K562 (cell line): Measurements from ENCODE around the gene NEU1. TPM values are rescaled to one million over a fixed set of nuclear protein-coding genes. Genes with fewer than 3 reads are reported as not detected.

Source experiments
- BRD4 ChIP-seq: fragments of 200-600 bp; sonication (generic); IDR thresholded peaks from 2 replicates; pipeline ENCODE4 v1.6.1; 2017; ENCODE audit warnings: inconsistent platforms
- CHD1 ChIP-seq: fragments of 200-600 bp; sonication (generic); IDR thresholded peaks from one replicate; pipeline ENCODE4 v1.6.1; 2012; ENCODE audit warnings: mild to moderate bottlenecking, moderate library complexity, low read length, inconsistent platforms
- DPF2 ChIP-seq: fragments of 450-650 bp; IDR thresholded peaks from 2 replicates; pipeline ENCODE4 v1.6.1; 2016
- GATAD2B ChIP-seq: fragments of 450-650 bp; IDR thresholded peaks from 2 replicates; pipeline ENCODE4 v1.6.1; 2017; ENCODE audit warnings: mild to moderate bottlenecking, borderline replicate concordance
- GTF2A2 ChIP-seq: IDR thresholded peaks from 2 replicates; pipeline ENCODE4 v1.6.1; 2016; ENCODE audit warnings: mild to moderate bottlenecking, missing genetic modification characterization, missing compliant biosample characterization
- HNRNPK ChIP-seq: fragments of 200-400 bp; formaldehyde crosslinking; IDR thresholded peaks from one replicate; pipeline ENCODE4 v1.6.1; 2018; ENCODE audit warnings: mild to moderate bottlenecking, low read depth, low read length; ENCODE audit not compliant: poor library complexity, severe bottlenecking
- KHSRP ChIP-seq: fragments of 450-650 bp; IDR thresholded peaks from 2 replicates; pipeline ENCODE4 v1.6.1; 2017
- MCM3 ChIP-seq: fragments of 450-650 bp; IDR thresholded peaks from 2 replicates; pipeline ENCODE4 v1.6.1; 2016
- MTA2 ChIP-seq: fragments of 450-650 bp; IDR thresholded peaks from 2 replicates; pipeline ENCODE4 v1.6.1; 2016; ENCODE audit warnings: low read depth
- SAFB2 ChIP-seq: fragments of 200-400 bp; formaldehyde crosslinking; IDR thresholded peaks from 2 replicates; pipeline ENCODE4 v1.6.1; 2018; ENCODE audit warnings: borderline replicate concordance, low read length, low read depth, moderate library complexity; ENCODE audit not compliant: severe bottlenecking
- SMAD4 ChIP-seq: fragments of 250-450 bp; sonication (Bioruptor Pico); conservative IDR thresholded peaks from 2 replicates; pipeline ENCODE4 v1.8.0; 2021; ENCODE audit warnings: inconsistent platforms, mild to moderate bottlenecking, moderate library complexity
- SMARCA4 ChIP-seq: fragments of 450-650 bp; IDR thresholded peaks from 2 replicates; pipeline ENCODE4 v1.6.1; 2016
- SRSF7 ChIP-seq: fragments of 200-400 bp; formaldehyde crosslinking; optimal IDR thresholded peaks from 2 replicates; pipeline ENCODE3; 2017; ENCODE audit warnings: mild to moderate bottlenecking, low read depth, low read length
- TEAD4 ChIP-seq, 2 experiments: sonication (generic) in 1 of 2; formaldehyde crosslinking in 1 of 2; IDR thresholded peaks; 2 replicates each; pipeline versions ENCODE4 v1.6.1 to v1.8.0; 2012 to 2022; ENCODE audit warnings: borderline replicate concordance in 1 of 2, inconsistent platforms in 1 of 2, low read length in 1 of 2, mild to moderate bottlenecking in 1 of 2, missing genetic modification reagents in 1 of 2
- XRCC4 ChIP-seq: IDR thresholded peaks from one replicate; pipeline ENCODE4 v1.6.1; 2011; ENCODE audit not compliant: insufficient read depth, insufficient read length; ENCODE audit errors: extremely low read depth
- ZBTB7A ChIP-seq: IDR thresholded peaks from 2 replicates; pipeline ENCODE4 v1.6.1; 2011; ENCODE audit warnings: low read depth, mild to moderate bottlenecking, low read length, moderate library complexity, borderline replicate concordance; ENCODE audit not compliant: control insufficient read depth
- ZFX ChIP-seq: sonication (generic); formaldehyde crosslinking; IDR thresholded peaks from 2 replicates; pipeline ENCODE4 v1.8.0; 2022; ENCODE audit warnings: mild to moderate bottlenecking, missing genetic modification reagents, moderate library complexity
- ZNF124 ChIP-seq: sonication (generic); formaldehyde crosslinking; IDR thresholded peaks from 2 replicates; pipeline ENCODE4 v1.8.1; 2022; ENCODE audit warnings: missing genetic modification reagents
- ZNF511 ChIP-seq: sonication (generic); formaldehyde crosslinking; IDR thresholded peaks from 2 replicates; pipeline ENCODE4 v1.8.0; 2022; ENCODE audit warnings: mild to moderate bottlenecking, missing genetic modification reagents
- polyA plus RNA-seq, 8 experiments: library from polyadenylated mRNA; depleted of rRNA in 4 of 8; stranded (reverse) in 5 of 8; unstranded in 3 of 8; fragments of >200 nt; fragmentation: Nextera tagmentation in 2 of 8; fragmentation: Illumina TruSeq in 1 of 8; extraction: Ambion mirVana in 2 of 8; extraction: Trizol in 1 of 8; gene quantifications; 2 replicates each; pipeline versions ENCODE4 v1.2.1 to v1.2.3, GENCODE V29; 2011 to 2014; ENCODE audit warnings: inconsistent platforms in 1 of 8, missing spikeins in 1 of 8
- total RNA-seq, 7 experiments: library from RNA; depleted of rRNA in 6 of 7; stranded (reverse); fragments of >200 nt in 6 of 7; fragmentation: Illumina TruSeq in 2 of 7; extraction: Trizol in 2 of 7; gene quantifications; 2 replicates each; pipeline versions ENCODE4 v1.2.1 to v1.2.3, GENCODE V29; 2011 to 2021; ENCODE audit warnings: low replicate concordance in 1 of 7
- TF ChIP-seq, protein P1 (sequence below): fragments of 450-650 bp; IDR thresholded peaks from 2 replicates; pipeline ENCODE4 v1.7.1; 2018; ENCODE audit warnings: mild to moderate bottlenecking, low read depth; ENCODE audit not compliant: partially characterized antibody
- TF ChIP-seq, protein P2 (sequence below): sonication (generic); formaldehyde crosslinking; IDR thresholded peaks from 2 replicates; pipeline ENCODE4 v1.8.1; 2022; ENCODE audit warnings: missing genetic modification reagents
- TF ChIP-seq, protein P3 (sequence below): fragments of 250-450 bp; sonication (Bioruptor Pico); IDR thresholded peaks from 2 replicates; pipeline ENCODE4 v1.5.0; 2020; ENCODE audit warnings: mild to moderate bottlenecking
- TF ChIP-seq, protein P4 (sequence below): IDR thresholded peaks from 2 replicates; pipeline ENCODE4 v1.6.1; 2012; ENCODE audit warnings: low read depth, low read length, improper control_type of control experiment, borderline replicate concordance

NEU1 gene
- total and polyA plus RNA-seq, 9 of the 15 experiments (the other 6 are each of a cell fraction or from before 2014, with no cell fraction given) = 14.8 to 67.8 (median 51.0) TPM

- no peak for TF ChIP-seq GATAD2B
- TF ChIP-seq SMARCA4 = no peak
- TF ChIP-seq ZNF511 (CRISPR knock-in tag) = no peak
- TF ChIP-seq SAFB2 = no peak
- no peak for TF ChIP-seq ZNF124
- TF ChIP-seq, protein P1, sequence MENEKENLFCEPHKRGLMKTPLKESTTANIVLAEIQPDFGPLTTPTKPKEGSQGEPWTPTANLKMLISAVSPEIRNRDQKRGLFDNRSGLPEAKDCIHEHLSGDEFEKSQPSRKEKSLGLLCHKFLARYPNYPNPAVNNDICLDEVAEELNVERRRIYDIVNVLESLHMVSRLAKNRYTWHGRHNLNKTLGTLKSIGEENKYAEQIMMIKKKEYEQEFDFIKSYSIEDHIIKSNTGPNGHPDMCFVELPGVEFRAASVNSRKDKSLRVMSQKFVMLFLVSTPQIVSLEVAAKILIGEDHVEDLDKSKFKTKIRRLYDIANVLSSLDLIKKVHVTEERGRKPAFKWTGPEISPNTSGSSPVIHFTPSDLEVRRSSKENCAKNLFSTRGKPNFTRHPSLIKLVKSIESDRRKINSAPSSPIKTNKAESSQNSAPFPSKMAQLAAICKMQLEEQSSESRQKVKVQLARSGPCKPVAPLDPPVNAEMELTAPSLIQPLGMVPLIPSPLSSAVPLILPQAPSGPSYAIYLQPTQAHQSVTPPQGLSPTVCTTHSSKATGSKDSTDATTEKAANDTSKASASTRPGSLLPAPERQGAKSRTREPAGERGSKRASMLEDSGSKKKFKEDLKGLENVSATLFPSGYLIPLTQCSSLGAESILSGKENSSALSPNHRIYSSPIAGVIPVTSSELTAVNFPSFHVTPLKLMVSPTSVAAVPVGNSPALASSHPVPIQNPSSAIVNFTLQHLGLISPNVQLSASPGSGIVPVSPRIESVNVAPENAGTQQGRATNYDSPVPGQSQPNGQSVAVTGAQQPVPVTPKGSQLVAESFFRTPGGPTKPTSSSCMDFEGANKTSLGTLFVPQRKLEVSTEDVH = no peak
- TF ChIP-seq DPF2 = no peak
- TF ChIP-seq MTA2 = no peak; the same call in 1 of the 2 replicates
- TF ChIP-seq SMAD4 (CRISPR knock-in tag) = no peak
- no peak for TF ChIP-seq HNRNPK
- TF ChIP-seq, protein P2, sequence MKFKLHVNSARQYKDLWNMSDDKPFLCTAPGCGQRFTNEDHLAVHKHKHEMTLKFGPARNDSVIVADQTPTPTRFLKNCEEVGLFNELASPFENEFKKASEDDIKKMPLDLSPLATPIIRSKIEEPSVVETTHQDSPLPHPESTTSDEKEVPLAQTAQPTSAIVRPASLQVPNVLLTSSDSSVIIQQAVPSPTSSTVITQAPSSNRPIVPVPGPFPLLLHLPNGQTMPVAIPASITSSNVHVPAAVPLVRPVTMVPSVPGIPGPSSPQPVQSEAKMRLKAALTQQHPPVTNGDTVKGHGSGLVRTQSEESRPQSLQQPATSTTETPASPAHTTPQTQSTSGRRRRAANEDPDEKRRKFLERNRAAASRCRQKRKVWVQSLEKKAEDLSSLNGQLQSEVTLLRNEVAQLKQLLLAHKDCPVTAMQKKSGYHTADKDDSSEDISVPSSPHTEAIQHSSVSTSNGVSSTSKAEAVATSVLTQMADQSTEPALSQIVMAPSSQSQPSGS (CRISPR knock-in tag) = no peak
- TF ChIP-seq SRSF7 = no peak
- TF ChIP-seq, protein P3, sequence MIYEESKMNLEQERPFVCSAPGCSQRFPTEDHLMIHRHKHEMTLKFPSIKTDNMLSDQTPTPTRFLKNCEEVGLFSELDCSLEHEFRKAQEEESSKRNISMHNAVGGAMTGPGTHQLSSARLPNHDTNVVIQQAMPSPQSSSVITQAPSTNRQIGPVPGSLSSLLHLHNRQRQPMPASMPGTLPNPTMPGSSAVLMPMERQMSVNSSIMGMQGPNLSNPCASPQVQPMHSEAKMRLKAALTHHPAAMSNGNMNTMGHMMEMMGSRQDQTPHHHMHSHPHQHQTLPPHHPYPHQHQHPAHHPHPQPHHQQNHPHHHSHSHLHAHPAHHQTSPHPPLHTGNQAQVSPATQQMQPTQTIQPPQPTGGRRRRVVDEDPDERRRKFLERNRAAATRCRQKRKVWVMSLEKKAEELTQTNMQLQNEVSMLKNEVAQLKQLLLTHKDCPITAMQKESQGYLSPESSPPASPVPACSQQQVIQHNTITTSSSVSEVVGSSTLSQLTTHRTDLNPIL (CRISPR knock-in tag) = no peak
- no peak for TF ChIP-seq ZBTB7A
- TF ChIP-seq, protein P4, sequence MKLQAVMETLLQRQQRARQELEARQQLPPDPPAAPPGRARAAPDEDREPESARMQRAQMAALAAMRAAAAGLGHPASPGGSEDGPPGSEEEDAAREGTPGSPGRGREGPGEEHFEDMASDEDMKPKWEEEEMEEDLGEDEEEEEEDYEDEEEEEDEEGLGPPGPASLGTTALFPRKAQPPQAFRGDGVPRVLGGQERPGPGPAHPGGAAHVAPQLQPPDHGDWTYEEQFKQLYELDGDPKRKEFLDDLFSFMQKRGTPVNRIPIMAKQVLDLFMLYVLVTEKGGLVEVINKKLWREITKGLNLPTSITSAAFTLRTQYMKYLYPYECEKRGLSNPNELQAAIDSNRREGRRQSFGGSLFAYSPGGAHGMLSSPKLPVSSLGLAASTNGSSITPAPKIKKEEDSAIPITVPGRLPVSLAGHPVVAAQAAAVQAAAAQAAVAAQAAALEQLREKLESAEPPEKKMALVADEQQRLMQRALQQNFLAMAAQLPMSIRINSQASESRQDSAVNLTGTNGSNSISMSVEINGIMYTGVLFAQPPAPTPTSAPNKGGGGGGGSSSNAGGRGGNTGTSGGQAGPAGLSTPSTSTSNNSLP = no peak
- no peak; the same call in 1 of the 2 replicates for TF ChIP-seq TEAD4 (IDR thresholded peaks at IDR 0.05; ENCODE audit: low read length)
- no peak for TF ChIP-seq TEAD4 (CRISPR knock-in tag; IDR thresholded peaks at IDR 0.05; ENCODE audit: borderline replicate concordance)
- no peak; the same call in 1 of the 2 replicates for TF ChIP-seq ZFX (CRISPR knock-in tag)
- peak; percentile 21; the same call in 1 of the 2 replicates for TF ChIP-seq KHSRP
- TF ChIP-seq CHD1 = peak; percentile 96
- no peak for TF ChIP-seq XRCC4
- no peak for TF ChIP-seq BRD4
- TF ChIP-seq GTF2A2 (tag) = no peak
- TF ChIP-seq MCM3 = no peak
Observed at GRCh38 chr6:31836047-31836473, 26.6 kb downstream of the NEU1 start (continued).
